Loucy (cell line): ENCODE measurements around the gene MAP3K10.

Experiments
- CTCF ChIP-seq: fragments of 200-600 bp; sonication (generic); conservative IDR thresholded peaks from 2 replicates; pipeline ENCODE4 v1.5.1; 2014; ENCODE audit warnings: mild to moderate bottlenecking, antibody characterized with exemption, low read length
- EZH2phosphoT487 ChIP-seq: fragments of 200-600 bp; IDR thresholded peaks from 2 replicates; pipeline ENCODE4 v1.6.1; 2018; ENCODE audit warnings: antibody characterized with exemption, mild to moderate bottlenecking, moderate library complexity, borderline replicate concordance

DNA sequence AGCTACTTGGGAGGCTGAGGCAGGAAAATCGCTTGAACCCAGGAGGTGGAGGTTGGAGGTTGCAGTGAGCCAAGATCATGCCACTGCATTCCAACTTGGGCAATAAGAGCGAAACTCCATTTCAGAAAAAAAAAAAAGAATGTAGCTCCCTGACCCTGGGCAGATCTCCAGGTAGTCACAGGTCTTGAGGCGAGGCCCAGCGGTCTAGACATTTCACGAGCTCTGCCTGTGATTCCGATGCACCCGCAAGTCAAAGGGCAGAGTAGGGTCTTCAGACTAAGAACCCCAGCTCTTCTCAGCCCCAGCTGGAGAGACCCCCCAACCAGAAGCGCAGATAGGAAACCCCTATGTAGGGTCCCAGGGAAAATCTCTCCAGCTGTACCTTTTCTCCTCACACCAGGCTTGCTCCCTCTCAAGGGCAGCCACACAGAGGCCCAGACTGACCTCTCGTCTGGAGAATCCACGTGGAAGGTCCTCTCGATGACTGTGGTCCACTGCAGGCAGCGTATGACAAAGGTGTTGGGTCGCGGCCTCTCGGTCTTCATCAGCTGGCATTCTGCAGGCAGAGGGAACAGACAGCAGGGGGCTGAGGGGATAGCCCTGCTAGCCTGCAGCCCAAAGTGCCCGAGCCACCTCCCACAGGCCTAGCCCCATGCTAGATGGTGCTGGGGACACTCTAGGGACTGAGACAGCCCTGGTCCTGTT lies 63.6 kb downstream of the MAP3K10 start:
- TF ChIP-seq CTCF (no peak), EZH2phosphoT487 (no peak)
